H9 (cell line): ENCODE measurements around the gene DIPK1C. TPM values are rescaled to one million over a fixed set of nuclear protein-coding genes. Genes with fewer than 3 reads are reported as not detected.

Source experiments
- DNase-seq: peaks from one replicate; pipeline ENCODE4 v3.0.0-alpha.2; 2017
- H2AFZ ChIP-seq: one replicate; pipeline ENCODE4 v1.6.1; 2013; ENCODE audit warnings: mild to moderate bottlenecking, low read length, control low read depth, moderate library complexity
- H2AK5ac ChIP-seq: 2 replicates; pipeline ENCODE4 v1.6.1; 2013; ENCODE audit warnings: low read length, control low read depth, mixed read lengths; ENCODE audit not compliant: insufficient read length
- H2BK120ac ChIP-seq: one replicate; pipeline ENCODE4 v1.6.1; 2013; ENCODE audit warnings: low read depth, mild to moderate bottlenecking, low read length, control low read depth, inconsistent platforms; ENCODE audit not compliant: poor library complexity, severe bottlenecking
- H2BK12ac ChIP-seq: 2 replicates; pipeline ENCODE4 v1.6.1; 2013; ENCODE audit warnings: low read length, control low read depth, mixed read lengths, low read depth; ENCODE audit not compliant: insufficient read length
- H2BK15ac ChIP-seq: 2 replicates; pipeline ENCODE4 v1.6.1; 2013; ENCODE audit warnings: low read depth, low read length, control low read depth
- H2BK20ac ChIP-seq: one replicate; pipeline ENCODE4 v1.6.1; 2013; ENCODE audit warnings: low read depth, mild to moderate bottlenecking, low read length, control low read depth, inconsistent platforms; ENCODE audit not compliant: poor library complexity, severe bottlenecking
- H2BK5ac ChIP-seq: 2 replicates; pipeline ENCODE4 v1.6.1; 2013; ENCODE audit warnings: low read length, control low read depth, mixed read lengths; ENCODE audit not compliant: insufficient read length
- H3K14ac ChIP-seq: 2 replicates; pipeline ENCODE4 v1.6.1; 2013; ENCODE audit warnings: low read length, control low read depth; ENCODE audit not compliant: insufficient read depth
- H3K18ac ChIP-seq: 2 replicates; pipeline ENCODE4 v1.6.1; 2013; ENCODE audit warnings: low read depth, mild to moderate bottlenecking, mixed read lengths, low read length, control low read depth; ENCODE audit not compliant: insufficient read length
- H3K23ac ChIP-seq: 2 replicates; pipeline ENCODE4 v1.6.1; 2013; ENCODE audit warnings: low read length, control low read depth, mixed read lengths, low read depth; ENCODE audit not compliant: insufficient read length
- H3K23me2 ChIP-seq: 2 replicates; pipeline ENCODE4 v1.6.1; 2013; ENCODE audit warnings: low read depth, mild to moderate bottlenecking, mixed read lengths, low read length, control low read depth; ENCODE audit not compliant: insufficient read length, poor library complexity, severe bottlenecking
- H3K27ac ChIP-seq: 2 replicates; pipeline ENCODE4 v1.5.1; 2013; ENCODE audit warnings: low read length, control low read depth, mixed read lengths, low read depth; ENCODE audit not compliant: insufficient read length
- H3K27me3 ChIP-seq: 2 replicates; pipeline ENCODE4 v1.6.1; 2013; ENCODE audit warnings: low read length, control low read depth, inconsistent platforms; ENCODE audit not compliant: insufficient read depth
- H3K4ac ChIP-seq: 2 replicates; pipeline ENCODE4 v1.6.1; 2013; ENCODE audit warnings: low read depth, mild to moderate bottlenecking, control low read depth, inconsistent platforms, low read length, moderate library complexity
- H3K4me1 ChIP-seq: 2 replicates; pipeline ENCODE4 v1.6.1; 2013; ENCODE audit warnings: low read length, control low read depth, inconsistent platforms; ENCODE audit not compliant: insufficient read depth
- H3K4me2 ChIP-seq: 2 replicates; pipeline ENCODE4 v1.6.1; 2013; ENCODE audit warnings: low read length, control low read depth, mixed read lengths; ENCODE audit not compliant: insufficient read length, insufficient read depth
- H3K56ac ChIP-seq: 2 replicates; pipeline ENCODE4 v1.6.1; 2013; ENCODE audit warnings: low read depth, mild to moderate bottlenecking, mixed read lengths, low read length, control low read depth; ENCODE audit not compliant: insufficient read length
- H3K79me1 ChIP-seq: 2 replicates; pipeline ENCODE4 v1.6.1; 2013; ENCODE audit warnings: low read depth, mild to moderate bottlenecking, moderate library complexity, low read length, control low read depth, inconsistent platforms; ENCODE audit not compliant: insufficient read depth, poor library complexity, severe bottlenecking
- H3K79me2 ChIP-seq: 2 replicates; pipeline ENCODE4 v1.6.1; 2013; ENCODE audit warnings: low read length, control low read depth, inconsistent platforms; ENCODE audit not compliant: insufficient read depth
- H3K9ac ChIP-seq: 2 replicates; pipeline ENCODE4 v1.6.1; 2013; ENCODE audit warnings: low read length, control low read depth, mixed read lengths; ENCODE audit not compliant: insufficient read length; ENCODE audit errors: extremely low read depth
- H3K9me3 ChIP-seq: one replicate; pipeline ENCODE4 v1.6.1; 2013; ENCODE audit warnings: low read depth, low read length, inconsistent platforms; ENCODE audit not compliant: control insufficient read depth
- H3T11ph ChIP-seq: one replicate; pipeline ENCODE4 v1.6.1; 2013; ENCODE audit warnings: mild to moderate bottlenecking, low read length, control low read depth, inconsistent platforms
- H4K20me1 ChIP-seq: one replicate; pipeline ENCODE4 v1.6.1; 2013; ENCODE audit not compliant: control insufficient read depth, insufficient read length, insufficient read depth
- H4K5ac ChIP-seq: 2 replicates; pipeline ENCODE4 v1.6.1; 2013; ENCODE audit warnings: low read depth, mild to moderate bottlenecking, mixed read lengths, low read length, control low read depth; ENCODE audit not compliant: insufficient read length
- H4K8ac ChIP-seq: replicated peaks from 2 replicates; pipeline ENCODE4 v1.6.1; 2013; ENCODE audit warnings: low read length, control low read depth, mixed read lengths, low read depth; ENCODE audit not compliant: insufficient read length
- H4K91ac ChIP-seq: 2 replicates; pipeline ENCODE4 v1.6.1; 2013; ENCODE audit warnings: low read depth, mild to moderate bottlenecking, moderate library complexity, mixed read lengths, low read length, control low read depth; ENCODE audit not compliant: insufficient read length
- H3K27ac Mint-ChIP-seq, 3 experiments: 2 replicates in 2 of 3; 3 replicates in 1 of 3; pipeline ENCODE4 v1.8.0; 2020 to 2021; ENCODE audit warnings: mixed read lengths in 3 of 3, mild to moderate bottlenecking in 1 of 3, moderate library complexity in 1 of 3
- H3K27me3 Mint-ChIP-seq: 2 replicates; pipeline ENCODE4 v1.8.0; 2021; ENCODE audit warnings: low read depth, mild to moderate bottlenecking, moderate library complexity, mixed read lengths
- H3K36me3 Mint-ChIP-seq, 3 experiments: 2 replicates in 2 of 3; 3 replicates in 1 of 3; pipeline ENCODE4 v1.8.0; 2020 to 2021; ENCODE audit warnings: low read depth in 3 of 3, mixed read lengths in 3 of 3; ENCODE audit not compliant: insufficient read depth in 1 of 3
- H3K4me1 Mint-ChIP-seq, 2 experiments: 2 replicates each; pipeline ENCODE4 v1.8.0; 2020; ENCODE audit warnings: mixed read lengths in 2 of 2
- H3K4me3 Mint-ChIP-seq, 2 experiments: 2 replicates in 1 of 2; 3 replicates in 1 of 2; pipeline ENCODE4 v1.8.0; 2020 to 2021; ENCODE audit warnings: mild to moderate bottlenecking in 2 of 2, mixed read lengths in 2 of 2, moderate library complexity in 1 of 2
- H3K9me3 Mint-ChIP-seq, 2 experiments: 2 replicates in 1 of 2; 3 replicates in 1 of 2; pipeline ENCODE4 v1.8.0; 2020; ENCODE audit warnings: mild to moderate bottlenecking in 2 of 2, mixed read lengths in 2 of 2, moderate library complexity in 1 of 2
- CTCF ChIP-seq: fragments of 200-600 bp; sonication (generic); conservative IDR thresholded peaks from 3 replicates; pipeline ENCODE4 v1.8.0; 2021; ENCODE audit warnings: antibody characterized with exemption, mild to moderate bottlenecking
- WGBS: extraction: QIAGEN DNeasy Blood & Tissue Kit; methylation state at CpG from one replicate; pipeline ENCODE4 v1.1.7; 2013; ENCODE audit warnings: missing lambda C conversion rate, low lambda C conversion rate, mixed read lengths; ENCODE audit not compliant: insufficient read length; ENCODE audit errors: extremely low coverage; 5-methylcytosine and 5-hydroxymethylcytosine counted together
- total RNA-seq: library from RNA; stranded (reverse); gene quantifications from 2 replicates; pipeline ENCODE4 v1.2.1, GENCODE V29; 2021

DIPK1C gene
- total RNA-seq, 1 experiment from 2014 or later, result not detected

- Histone ChIP-seq H3K79me1 (no peaks in the 10 kb centered on the region), H3K27me3 (no peaks in the 10 kb centered on the region), H2AK5ac (no peak overlapping the region), H2AFZ (no peak overlapping the region), H3K9ac (no peak overlapping the region), H2BK12ac (no peak overlapping the region), H2BK15ac (no peak overlapping the region), H2BK20ac (no peak overlapping the region), H3K56ac (no peak overlapping the region), H4K8ac (no peak overlapping the region), H4K91ac (no peak overlapping the region), H2BK120ac (no peak overlapping the region), H3K9me3 (no peaks in the 10 kb centered on the region), H3K4me2 (no peak overlapping the region), H3K4ac (no peak overlapping the region), H3K27ac (no peak overlapping the region), H4K20me1 (no peaks in the 10 kb centered on the region), H3K79me2 (no peaks in the 10 kb centered on the region), H2BK5ac (no peak overlapping the region), H3K23me2 (no peaks in the 10 kb centered on the region), H3K14ac (no peak overlapping the region), H3K4me1 (no peaks in the 10 kb centered on the region; the same call in 1 of the 2 replicates), H3T11ph (no peak overlapping the region), H4K5ac (no peak overlapping the region), H3K18ac (no peak overlapping the region), H3K23ac (no peak overlapping the region)
- no peak for TF ChIP-seq CTCF
- no CpG with 5 or more reads among the region's 7 CpGs for WGBS
- Mint-ChIP-seq H3K27me3 (no peaks in the 10 kb centered on the region; the same call in 1 of the 2 replicates), H3K9me3 (no peaks in the 10 kb centered on the region), H3K4me3 (no peak overlapping the region), H3K27ac (no peak overlapping the region; a peak in 1 of 7 replicates), H3K4me1 (peaks cover 10 to 12% of the 10 kb centered on the region in 2 experiments), H3K36me3 (no peaks in the 10 kb centered on the region; a peak in 1 of 7 replicates)
- DNase-seq, result no peak
Observed at GRCh38 chr18:74413836-74414235, 43.3 kb downstream of the DIPK1C start.
